Measurements from ENCODE around the gene C4orf50.

- TF ChIP-seq CTCF (IDR thresholded peaks at IDR 0.05; ENCODE audit: insufficient read depth, low read length) (no peak), POLR2AphosphoS5 (IDR thresholded peaks at IDR 0.05; ENCODE audit: low read depth) (no peak), REST (IDR thresholded peaks at IDR 0.05; ENCODE audit: insufficient replicate concordance, low read depth) (no peak), GABPA (IDR thresholded peaks at IDR 0.05; ENCODE audit: low read depth) (no peak), SPI1 (IDR thresholded peaks at IDR 0.05; ENCODE audit: borderline replicate concordance, low read depth) (no peak)
Measured at GRCh38 chr4:5912614-5913019, 105.6 kb downstream of the C4orf50 start.
